Measurements from ENCODE around the gene MCM5. TPM values are rescaled to one million over a fixed set of nuclear protein-coding genes. Genes with fewer than 3 reads are reported as not detected.
"Not testable (repeated sequence)": the region's sequence is repeated elsewhere in the genome, so short reads cannot be mapped to it uniquely, and the experiment has no call there.

The MCM5 gene
- total RNA-seq: 21.3 TPM

GRCh38 chr22:35399678-35400500 is at the start of gene MCM5:
Gene MCM5 (plus strand): TSS chr22:35400140. CDS start chr22:35400439, 299 bp downstream.
- Histone ChIP-seq H3K27me3 (ENCODE audit: insufficient read depth, low read length) (no peaks in the 10 kb centered on the region), H3K4me1 (ENCODE audit: insufficient read depth, low read length) (peaks cover 59% of the 10 kb centered on the region), H3K4me3 (ENCODE audit: low read length) (peak within 1 kb of the TSS; percentile 94), H3K9me3 (ENCODE audit: low read depth, low read length) (no peaks in the 10 kb centered on the region)

- no peaks in the 10 kb centered on the region for H3K9me3 ChIP-seq (ENCODE audit: low read depth, low read length)
- no peaks in the 10 kb centered on the region for H3K27me3 ChIP-seq (ENCODE audit: insufficient read depth, low read length)
- H3K4me1 ChIP-seq (ENCODE audit: insufficient read depth, low read length): peaks cover 47% of the 10 kb centered on the region
- H3K4me3 ChIP-seq (ENCODE audit: low read length): peak overlapping the region; percentile 36
Measured at GRCh38 chr22:35350539-35351503, 49.1 kb upstream of the MCM5 start.

GRCh38 chr22:35352214-35353111 is 47.5 kb upstream of the MCM5 start:
- Histone ChIP-seq H3K4me1 (ENCODE audit: insufficient read depth, low read length) (peaks cover 57% of the 10 kb centered on the region), H3K27me3 (ENCODE audit: insufficient read depth, low read length) (no peaks in the 10 kb centered on the region), H3K4me3 (ENCODE audit: low read length) (no peak overlapping the region), H3K9me3 (ENCODE audit: low read depth, low read length) (no peaks in the 10 kb centered on the region)

- no peak overlapping the region for H3K4me3 ChIP-seq (ENCODE audit: low read length)
- peaks cover 58% of the 10 kb centered on the region for H3K4me1 ChIP-seq (ENCODE audit: insufficient read depth, low read length)
- H3K27me3 ChIP-seq (ENCODE audit: insufficient read depth, low read length): no peaks in the 10 kb centered on the region
- no peaks in the 10 kb centered on the region for H3K9me3 ChIP-seq (ENCODE audit: low read depth, low read length)
Measured at GRCh38 chr22:35353318-35353717, 46.6 kb upstream of the MCM5 start.

- Histone ChIP-seq H3K9me3 (ENCODE audit: low read depth, low read length) (no peaks in the 10 kb centered on the region), H3K27me3 (ENCODE audit: insufficient read depth, low read length) (no peaks in the 10 kb centered on the region), H3K4me1 (ENCODE audit: insufficient read depth, low read length) (peaks cover 58% of the 10 kb centered on the region)
Measured at GRCh38 chr22:35354068-35354467, 45.9 kb upstream of the MCM5 start.

GRCh38 chr22:35357883-35358621 is 41.9 kb upstream of the MCM5 start:
- Histone ChIP-seq H3K4me3 (ENCODE audit: low read length) (no peak overlapping the region), H3K27me3 (ENCODE audit: insufficient read depth, low read length) (no peaks in the 10 kb centered on the region), H3K4me1 (ENCODE audit: insufficient read depth, low read length) (peaks cover 30% of the 10 kb centered on the region), H3K9me3 (ENCODE audit: low read depth, low read length) (no peaks in the 10 kb centered on the region)

More at GRCh38 chr22:35354068-35354467, 45.9 kb upstream of the MCM5 start:
- no peak overlapping the region for H3K4me3 ChIP-seq (ENCODE audit: low read length)

GRCh38 chr22:35359380-35360065 is 40.4 kb upstream of the MCM5 start:
- Histone ChIP-seq H3K4me1 (ENCODE audit: insufficient read depth, low read length) (peaks cover 24% of the 10 kb centered on the region), H3K27me3 (ENCODE audit: insufficient read depth, low read length) (no peaks in the 10 kb centered on the region), H3K9me3 (ENCODE audit: low read depth, low read length) (no peaks in the 10 kb centered on the region), H3K4me3 (ENCODE audit: low read length) (no peak overlapping the region)

- H3K4me1 ChIP-seq (ENCODE audit: insufficient read depth, low read length): peaks cover 16% of the 10 kb centered on the region
Measured at GRCh38 chr22:35361001-35361558, 38.9 kb upstream of the MCM5 start.

GRCh38 chr22:35363566-35364086 is 36.3 kb upstream of the MCM5 start:
- Histone ChIP-seq H3K9me3 (ENCODE audit: low read depth, low read length) (no peaks in the 10 kb centered on the region), H3K4me1 (ENCODE audit: insufficient read depth, low read length) (peaks cover 28% of the 10 kb centered on the region), H3K4me3 (ENCODE audit: low read length) (no peak overlapping the region), H3K27me3 (ENCODE audit: insufficient read depth, low read length) (no peaks in the 10 kb centered on the region)

More at GRCh38 chr22:35361001-35361558, 38.9 kb upstream of the MCM5 start:
- H3K27me3 ChIP-seq (ENCODE audit: insufficient read depth, low read length): no peaks in the 10 kb centered on the region
- no peak overlapping the region for H3K4me3 ChIP-seq (ENCODE audit: low read length)
- H3K9me3 ChIP-seq (ENCODE audit: low read depth, low read length): no peaks in the 10 kb centered on the region

GRCh38 chr22:35364230-35364629 is 35.7 kb upstream of the MCM5 start:
- not testable (repeated sequence) for H3K4me3 ChIP-seq (ENCODE audit: low read length); H3K9me3 ChIP-seq (ENCODE audit: low read depth, low read length); H3K27me3 ChIP-seq (ENCODE audit: insufficient read depth, low read length)
- H3K4me1 ChIP-seq (ENCODE audit: insufficient read depth, low read length): peaks cover 29% of the 10 kb centered on the region

GRCh38 chr22:35367331-35367886 is 32.5 kb upstream of the MCM5 start:
- Histone ChIP-seq H3K27me3 (ENCODE audit: insufficient read depth, low read length) (no peaks in the 10 kb centered on the region), H3K4me3 (ENCODE audit: low read length) (no peak overlapping the region), H3K4me1 (ENCODE audit: insufficient read depth, low read length) (peaks cover 44% of the 10 kb centered on the region), H3K9me3 (ENCODE audit: low read depth, low read length) (no peaks in the 10 kb centered on the region)

- no peak overlapping the region for H3K4me3 ChIP-seq (ENCODE audit: low read length)
- H3K4me1 ChIP-seq (ENCODE audit: insufficient read depth, low read length): peaks cover 46% of the 10 kb centered on the region
- H3K9me3 ChIP-seq (ENCODE audit: low read depth, low read length): no peaks in the 10 kb centered on the region
- H3K27me3 ChIP-seq (ENCODE audit: insufficient read depth, low read length): no peaks in the 10 kb centered on the region
Measured at GRCh38 chr22:35368386-35368785, 31.6 kb upstream of the MCM5 start.

- peaks cover 49% of the 10 kb centered on the region for H3K4me1 ChIP-seq (ENCODE audit: insufficient read depth, low read length)
- no peaks in the 10 kb centered on the region for H3K27me3 ChIP-seq (ENCODE audit: insufficient read depth, low read length)
- H3K4me3 ChIP-seq (ENCODE audit: low read length): no peak overlapping the region
- no peaks in the 10 kb centered on the region for H3K9me3 ChIP-seq (ENCODE audit: low read depth, low read length)
Measured at GRCh38 chr22:35369996-35370395, 29.9 kb upstream of the MCM5 start.
